HepG2 (cell line): ENCODE results near the gene ERCC6. TPM values are rescaled to one million over a fixed set of nuclear protein-coding genes. Genes with fewer than 3 reads are reported as not detected.

Source experiments
- ADNP ChIP-seq: sonication (generic); formaldehyde crosslinking; IDR thresholded peaks from 2 replicates; pipeline ENCODE4 v1.4.0; 2020; ENCODE audit warnings: missing genetic modification reagents
- AHR ChIP-seq: IDR thresholded peaks from 2 replicates; pipeline ENCODE4 v1.6.1; 2018; ENCODE audit warnings: missing genetic modification reagents, missing compliant biosample characterization
- ARNT ChIP-seq: fragments of 450-650 bp; IDR thresholded peaks from 2 replicates; pipeline ENCODE4 v1.6.1; 2017
- ATF7-NPFF ChIP-seq: sonication (generic); formaldehyde crosslinking; IDR thresholded peaks from 2 replicates; pipeline ENCODE4 v1.8.1; 2023; ENCODE audit warnings: mild to moderate bottlenecking, low read depth, missing genetic modification reagents, moderate library complexity
- BORCS8-MEF2B ChIP-seq: sonication (generic); formaldehyde crosslinking; IDR thresholded peaks from 2 replicates; pipeline ENCODE4 v1.8.0; 2022; ENCODE audit warnings: mild to moderate bottlenecking, missing genetic modification reagents
- ELF1 ChIP-seq: sonication (generic); formaldehyde crosslinking; IDR thresholded peaks from 2 replicates; pipeline ENCODE4 v1.4.0; 2020; ENCODE audit warnings: missing genetic modification reagents
- FOXK2 ChIP-seq: fragments of 450-650 bp; IDR thresholded peaks from 2 replicates; pipeline ENCODE4 v1.6.1; 2016
- GATAD2A ChIP-seq: IDR thresholded peaks from 2 replicates; pipeline ENCODE4 v1.6.1; 2016
- HMGA1 ChIP-seq: sonication (generic); formaldehyde crosslinking; conservative IDR thresholded peaks from 2 replicates; pipeline ENCODE4 v1.4.0; 2020; ENCODE audit warnings: missing genetic modification reagents
- MAFG ChIP-seq: sonication (generic); formaldehyde crosslinking; IDR thresholded peaks from 2 replicates; pipeline ENCODE4 v1.5.1; 2020; ENCODE audit warnings: mild to moderate bottlenecking, missing genetic modification reagents
- MBNL3 ChIP-seq: fragments of 250-450 bp; sonication (Bioruptor Pico); conservative IDR thresholded peaks from 2 replicates; pipeline ENCODE4 v1.8.0; 2022; ENCODE audit warnings: mild to moderate bottlenecking, inconsistent platforms
- MEIS1 ChIP-seq: sonication (generic); formaldehyde crosslinking; IDR thresholded peaks from 2 replicates; pipeline ENCODE4 v1.9.0; 2021; ENCODE audit warnings: mild to moderate bottlenecking, missing genetic modification reagents, moderate library complexity, borderline replicate concordance
- NCOA1 ChIP-seq: sonication (generic); formaldehyde crosslinking; IDR thresholded peaks from 2 replicates; pipeline ENCODE4 v1.9.0; 2021; ENCODE audit warnings: missing genetic modification reagents
- NFYB ChIP-seq: sonication (generic); formaldehyde crosslinking; IDR thresholded peaks from 2 replicates; pipeline ENCODE4 v1.4.0; 2020; ENCODE audit warnings: missing genetic modification reagents
- SOX5 ChIP-seq: IDR thresholded peaks from 2 replicates; pipeline ENCODE4 v1.6.1; 2016; ENCODE audit warnings: borderline replicate concordance
- TBP ChIP-seq: sonication (generic); formaldehyde crosslinking; IDR thresholded peaks from 2 replicates; pipeline ENCODE4 v1.5.0; 2020; ENCODE audit warnings: missing genetic modification reagents
- ZBTB42 ChIP-seq: sonication (generic); formaldehyde crosslinking; IDR thresholded peaks from 2 replicates; pipeline ENCODE4 v1.5.0; 2020; ENCODE audit warnings: mild to moderate bottlenecking, missing genetic modification reagents
- ZC3H13 ChIP-seq: sonication (generic); formaldehyde crosslinking; IDR thresholded peaks from 2 replicates; pipeline ENCODE4 v1.8.1; 2023; ENCODE audit warnings: mild to moderate bottlenecking, missing genetic modification reagents, moderate library complexity
- ZNF121 ChIP-seq: sonication (generic); formaldehyde crosslinking; IDR thresholded peaks from 2 replicates; pipeline ENCODE4 v1.5.0; 2020; ENCODE audit warnings: mild to moderate bottlenecking, missing genetic modification reagents
- polyA plus RNA-seq, 8 experiments: library from polyadenylated mRNA; depleted of rRNA in 3 of 8; stranded (reverse) in 7 of 8; unstranded in 1 of 8; fragments of >200 nt; fragmentation: Illumina TruSeq in 4 of 8; extraction: Trizol in 4 of 8; gene quantifications; 2 replicates each; pipeline versions ENCODE4 v1.2.1 to v1.2.3, GENCODE V29; 2011 to 2016; ENCODE audit warnings: low read depth in 4 of 8, missing spikeins in 1 of 8, mixed read lengths in 1 of 8; ENCODE audit not compliant: insufficient read depth in 1 of 8
- total RNA-seq, 5 experiments: library from RNA; depleted of rRNA; stranded (reverse); fragments of >200 nt; fragmentation: Illumina TruSeq; extraction: Trizol; gene quantifications; 2 replicates each; pipeline ENCODE4 v1.2.3, GENCODE V29; 2016; ENCODE audit warnings: low read depth in 1 of 5
- TF ChIP-seq, protein P1 (sequence below): sonication (generic); formaldehyde crosslinking; IDR thresholded peaks from 2 replicates; pipeline ENCODE4 v1.5.0; 2020; ENCODE audit warnings: missing genetic modification reagents
- TF ChIP-seq, protein P2 (sequence below): sonication (generic); formaldehyde crosslinking; IDR thresholded peaks from 2 replicates; pipeline ENCODE4 v1.8.1; 2023; ENCODE audit warnings: missing genetic modification reagents, inconsistent platforms, borderline replicate concordance
- TF ChIP-seq, protein P3 (sequence below): sonication (generic); formaldehyde crosslinking; IDR thresholded peaks from 2 replicates; pipeline ENCODE4 v1.9.0; 2022; ENCODE audit warnings: missing genetic modification reagents, mild to moderate bottlenecking, borderline replicate concordance
- TF ChIP-seq, protein P4 (sequence below): sonication (generic); formaldehyde crosslinking; IDR thresholded peaks from 2 replicates; pipeline ENCODE4 v1.4.0; 2020; ENCODE audit warnings: mild to moderate bottlenecking, missing genetic modification reagents
- TF ChIP-seq, protein P5 (sequence below): sonication (generic); formaldehyde crosslinking; IDR thresholded peaks from 2 replicates; pipeline ENCODE4 v1.8.0; 2022; ENCODE audit warnings: mild to moderate bottlenecking, missing genetic modification reagents, moderate library complexity

Gene ERCC6
- total and polyA plus RNA-seq, 2 of the 13 experiments (the other 11 are each of a cell fraction or from before 2014, with no cell fraction given): 5.1 to 9.8 TPM

DNA sequence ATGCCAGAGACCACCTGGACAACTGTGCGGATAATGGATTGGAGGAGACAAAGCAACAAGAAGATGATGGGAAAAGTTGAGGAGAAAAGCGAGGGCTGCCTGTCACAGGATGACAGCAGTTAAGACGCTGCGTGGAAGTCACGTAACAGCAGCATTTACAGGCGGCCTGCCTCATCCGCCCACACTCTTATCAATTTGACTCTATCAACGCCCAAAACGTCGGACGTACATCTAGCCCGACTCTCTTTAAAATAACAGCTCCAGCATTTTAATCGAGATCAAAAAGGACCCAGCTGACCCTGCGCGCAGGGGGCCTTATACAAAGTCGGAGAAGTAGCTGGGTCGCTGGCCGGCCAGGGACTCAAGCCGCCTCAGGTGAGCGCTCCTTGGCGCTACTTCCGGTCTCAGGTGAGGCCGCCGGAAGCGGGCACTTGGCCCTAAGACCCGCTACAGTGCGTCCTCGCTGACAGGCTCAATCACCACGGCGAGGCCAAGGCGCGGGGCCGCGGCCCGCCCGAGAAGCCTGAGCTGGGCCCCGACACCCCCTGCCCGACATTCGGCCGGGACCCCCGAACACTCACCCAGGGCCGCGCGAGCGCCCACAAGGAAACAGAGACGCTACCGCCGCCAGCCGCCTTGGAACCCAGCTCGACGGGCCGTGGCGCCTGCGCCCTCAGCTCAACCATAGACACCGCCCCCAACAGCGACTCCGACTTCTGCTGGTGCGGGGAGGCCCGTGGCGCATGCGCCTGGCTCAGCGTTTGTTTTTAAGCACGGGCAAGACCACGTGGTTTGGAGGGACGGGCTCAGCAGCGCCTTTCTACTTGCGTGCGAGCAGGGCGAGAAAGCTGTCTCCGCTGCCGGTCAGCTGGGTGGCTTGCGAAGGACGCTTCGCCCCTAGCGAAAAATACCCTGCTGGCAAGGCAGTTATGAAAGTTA, at the start of gene ERCC6 (continued):
- TF ChIP-seq SOX5 (CRISPR knock-in tag) (no peak; the same call in 1 of the 2 replicates), AHR (CRISPR knock-in tag) (peak; percentile 97), GATAD2A (CRISPR knock-in tag) (peak; percentile 21; the same call in 1 of the 2 replicates), TBP (0 out of 2 replicates have a peak, but pooled peaks have one; percentile 22), ADNP (CRISPR knock-in tag) (no peak), FOXK2 (no peak), ZBTB42 (peak; percentile 51; the same call in 1 of the 2 replicates), ZNF121 (CRISPR knock-in tag) (0 out of 2 replicates have a peak, but pooled peaks have one; percentile 13), MAFG (CRISPR knock-in tag) (no peak), MEIS1 (CRISPR knock-in tag) (peak; percentile 72; the same call in 1 of the 2 replicates), ELF1 (CRISPR knock-in tag) (peak; percentile 78), NCOA1 (CRISPR knock-in tag) (no peak), ATF7-NPFF (peak; percentile 26; the same call in 1 of the 2 replicates), HMGA1 (CRISPR knock-in tag) (no peak), ARNT (no peak), BORCS8-MEF2B (CRISPR knock-in tag) (peak; percentile 88; the same call in 1 of the 2 replicates), MBNL3 (CRISPR knock-in tag) (no peak), ZC3H13 (CRISPR knock-in tag) (0 out of 2 replicates have a peak, but pooled peaks have one; percentile 62), NFYB (no peak)
- TF ChIP-seq, protein P1, sequence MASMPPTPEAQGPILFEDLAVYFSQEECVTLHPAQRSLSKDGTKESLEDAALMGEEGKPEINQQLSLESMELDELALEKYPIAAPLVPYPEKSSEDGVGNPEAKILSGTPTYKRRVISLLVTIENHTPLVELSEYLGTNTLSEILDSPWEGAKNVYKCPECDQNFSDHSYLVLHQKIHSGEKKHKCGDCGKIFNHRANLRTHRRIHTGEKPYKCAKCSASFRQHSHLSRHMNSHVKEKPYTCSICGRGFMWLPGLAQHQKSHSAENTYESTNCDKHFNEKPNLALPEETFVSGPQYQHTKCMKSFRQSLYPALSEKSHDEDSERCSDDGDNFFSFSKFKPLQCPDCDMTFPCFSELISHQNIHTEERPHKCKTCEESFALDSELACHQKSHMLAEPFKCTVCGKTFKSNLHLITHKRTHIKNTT (CRISPR knock-in tag): no peak
- TF ChIP-seq, protein P2, sequence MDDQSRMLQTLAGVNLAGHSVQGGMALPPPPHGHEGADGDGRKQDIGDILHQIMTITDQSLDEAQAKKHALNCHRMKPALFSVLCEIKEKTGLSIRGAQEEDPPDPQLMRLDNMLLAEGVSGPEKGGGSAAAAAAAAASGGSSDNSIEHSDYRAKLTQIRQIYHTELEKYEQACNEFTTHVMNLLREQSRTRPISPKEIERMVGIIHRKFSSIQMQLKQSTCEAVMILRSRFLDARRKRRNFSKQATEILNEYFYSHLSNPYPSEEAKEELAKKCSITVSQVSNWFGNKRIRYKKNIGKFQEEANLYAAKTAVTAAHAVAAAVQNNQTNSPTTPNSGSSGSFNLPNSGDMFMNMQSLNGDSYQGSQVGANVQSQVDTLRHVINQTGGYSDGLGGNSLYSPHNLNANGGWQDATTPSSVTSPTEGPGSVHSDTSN (CRISPR knock-in tag): 0 out of 2 replicates have a peak, but pooled peaks have one; percentile 50
- TF ChIP-seq, protein P3, sequence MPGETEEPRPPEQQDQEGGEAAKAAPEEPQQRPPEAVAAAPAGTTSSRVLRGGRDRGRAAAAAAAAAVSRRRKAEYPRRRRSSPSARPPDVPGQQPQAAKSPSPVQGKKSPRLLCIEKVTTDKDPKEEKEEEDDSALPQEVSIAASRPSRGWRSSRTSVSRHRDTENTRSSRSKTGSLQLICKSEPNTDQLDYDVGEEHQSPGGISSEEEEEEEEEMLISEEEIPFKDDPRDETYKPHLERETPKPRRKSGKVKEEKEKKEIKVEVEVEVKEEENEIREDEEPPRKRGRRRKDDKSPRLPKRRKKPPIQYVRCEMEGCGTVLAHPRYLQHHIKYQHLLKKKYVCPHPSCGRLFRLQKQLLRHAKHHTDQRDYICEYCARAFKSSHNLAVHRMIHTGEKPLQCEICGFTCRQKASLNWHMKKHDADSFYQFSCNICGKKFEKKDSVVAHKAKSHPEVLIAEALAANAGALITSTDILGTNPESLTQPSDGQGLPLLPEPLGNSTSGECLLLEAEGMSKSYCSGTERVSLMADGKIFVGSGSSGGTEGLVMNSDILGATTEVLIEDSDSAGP (CRISPR knock-in tag): peak; percentile 83
- TF ChIP-seq, protein P4, sequence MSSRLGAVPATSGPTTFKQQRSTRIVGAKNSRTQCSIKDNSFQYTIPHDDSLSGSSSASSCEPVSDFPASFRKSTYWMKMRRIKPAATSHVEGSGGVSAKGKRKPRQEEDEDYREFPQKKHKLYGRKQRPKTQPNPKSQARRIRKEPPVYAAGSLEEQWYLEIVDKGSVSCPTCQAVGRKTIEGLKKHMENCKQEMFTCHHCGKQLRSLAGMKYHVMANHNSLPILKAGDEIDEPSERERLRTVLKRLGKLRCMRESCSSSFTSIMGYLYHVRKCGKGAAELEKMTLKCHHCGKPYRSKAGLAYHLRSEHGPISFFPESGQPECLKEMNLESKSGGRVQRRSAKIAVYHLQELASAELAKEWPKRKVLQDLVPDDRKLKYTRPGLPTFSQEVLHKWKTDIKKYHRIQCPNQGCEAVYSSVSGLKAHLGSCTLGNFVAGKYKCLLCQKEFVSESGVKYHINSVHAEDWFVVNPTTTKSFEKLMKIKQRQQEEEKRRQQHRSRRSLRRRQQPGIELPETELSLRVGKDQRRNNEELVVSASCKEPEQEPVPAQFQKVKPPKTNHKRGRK: no peak
- TF ChIP-seq, protein P5, sequence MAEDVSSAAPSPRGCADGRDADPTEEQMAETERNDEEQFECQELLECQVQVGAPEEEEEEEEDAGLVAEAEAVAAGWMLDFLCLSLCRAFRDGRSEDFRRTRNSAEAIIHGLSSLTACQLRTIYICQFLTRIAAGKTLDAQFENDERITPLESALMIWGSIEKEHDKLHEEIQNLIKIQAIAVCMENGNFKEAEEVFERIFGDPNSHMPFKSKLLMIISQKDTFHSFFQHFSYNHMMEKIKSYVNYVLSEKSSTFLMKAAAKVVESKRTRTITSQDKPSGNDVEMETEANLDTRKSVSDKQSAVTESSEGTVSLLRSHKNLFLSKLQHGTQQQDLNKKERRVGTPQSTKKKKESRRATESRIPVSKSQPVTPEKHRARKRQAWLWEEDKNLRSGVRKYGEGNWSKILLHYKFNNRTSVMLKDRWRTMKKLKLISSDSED: no peak
